GM18511 (cell line): ENCODE results near the gene HLA-DQA1.
"Not testable (repeated sequence)": the region's sequence is repeated elsewhere in the genome, so short reads cannot be mapped to it uniquely, and the experiment has no call there.

ENCODE experiments used
- ATAC-seq: cut with Tn5 transposase; IDR thresholded peaks from one replicate; pipeline ENCODE4 v1.9.1; 2021; ENCODE audit warnings: mild to moderate bottlenecking, moderate library complexity; ENCODE audit not compliant: unreplicated experiment

HLA-DQA1 gene

GRCh38 chr6:32637219-32637880, at the start of gene HLA-DQA1:
HLA-DQA1 (plus strand) TSS chr6:32637406; CDS start chr6:32637459, 53 bp downstream.
- ATAC-seq = peak; percentile 78

- no peak for ATAC-seq
These were observed 49.0 kb upstream of the HLA-DQA1 start for GRCh38 chr6:32588156-32588555.

GRCh38 chr6:32589596-32590449, 47.4 kb upstream of the HLA-DQA1 start, which contains the start of gene HLA-DRB1:
HLA-DRB1 (minus strand) TSS chr6:32589848; CDS start chr6:32589742, 106 bp downstream.
- ATAC-seq = peak; percentile 97

- not testable (repeated sequence) for ATAC-seq
These were observed 46.5 kb upstream of the HLA-DQA1 start for GRCh38 chr6:32590713-32591112.

- ATAC-seq = no peak
These were observed 40.2 kb upstream of the HLA-DQA1 start for GRCh38 chr6:32597024-32597423.

GRCh38 chr6:32602383-32602782, 34.8 kb upstream of the HLA-DQA1 start:
- no peak for ATAC-seq

GRCh38 chr6:32603222-32603621, 34.0 kb upstream of the HLA-DQA1 start:
- ATAC-seq = no peak

- ATAC-seq = no peak
These were observed 33.3 kb upstream of the HLA-DQA1 start for GRCh38 chr6:32603888-32604287.

- no peak for ATAC-seq
These were observed 32.8 kb upstream of the HLA-DQA1 start for GRCh38 chr6:32604434-32604877.

- no peak for ATAC-seq
These were observed 29.8 kb upstream of the HLA-DQA1 start for GRCh38 chr6:32607263-32607987.

- no peak for ATAC-seq
These were observed 29.3 kb upstream of the HLA-DQA1 start for GRCh38 chr6:32607988-32608298.

GRCh38 chr6:32608362-32608761, 28.8 kb upstream of the HLA-DQA1 start:
- ATAC-seq = no peak

- ATAC-seq = no peak
These were observed 27.8 kb upstream of the HLA-DQA1 start for GRCh38 chr6:32609391-32609730.

- peak; percentile 89 for ATAC-seq
These were observed 27.2 kb upstream of the HLA-DQA1 start for GRCh38 chr6:32609731-32610640.

- no peak for ATAC-seq
These were observed 26.4 kb upstream of the HLA-DQA1 start for GRCh38 chr6:32610682-32611296.

GRCh38 chr6:32613475-32613874, 23.7 kb upstream of the HLA-DQA1 start:
- ATAC-seq = no peak

GRCh38 chr6:32614366-32615081, 22.7 kb upstream of the HLA-DQA1 start:
- no peak for ATAC-seq

GRCh38 chr6:32615885-32616532, 21.2 kb upstream of the HLA-DQA1 start:
- no peak for ATAC-seq

- no peak for ATAC-seq
These were observed 19.5 kb upstream of the HLA-DQA1 start for GRCh38 chr6:32617751-32618150.
